Natural killer cell (primary cell): ENCODE data around the gene INO80B. TPM values are rescaled to one million over a fixed set of nuclear protein-coding genes. Genes with fewer than 3 reads are reported as not detected.

ENCODE experiments used
- ATAC-seq, 3 donors: fragments of 150-1000 bp in 2 of 3; fragments of 200-7000 bp in 1 of 3; cut with Tn5 transposase; 1 replicate in 1 of 3; 2 replicates in 2 of 3; pipeline ENCODE4 v1.10.0; 2021; ENCODE audit warnings: mild to moderate bottlenecking in 2 of 3, moderate library complexity in 2 of 3
- DNase-seq, 2 donors: peaks; one replicate each; pipeline versions ENCODE4 v3.0.0 to v3.0.0-alpha.2; 2013 to 2021; ENCODE audit warnings: mixed read lengths in 1 of 2
- H3K27ac ChIP-seq: one replicate; pipeline ENCODE4 v1.5.1; 2013; ENCODE audit warnings: mild to moderate bottlenecking, low read length
- H3K27me3 ChIP-seq: one replicate; pipeline ENCODE4 v1.6.1; 2013; ENCODE audit warnings: low read length; ENCODE audit not compliant: control insufficient read depth, insufficient read depth
- H3K36me3 ChIP-seq: one replicate; pipeline ENCODE4 v1.6.1; 2013; ENCODE audit warnings: low read length; ENCODE audit not compliant: control insufficient read depth, insufficient read depth
- H3K4me1 ChIP-seq: one replicate; pipeline ENCODE4 v1.6.1; 2013; ENCODE audit warnings: low read length; ENCODE audit not compliant: control insufficient read depth, insufficient read depth
- H3K4me3 ChIP-seq: one replicate; pipeline ENCODE4 v1.5.1; 2013; ENCODE audit warnings: low read length
- H3K9me3 ChIP-seq: one replicate; pipeline ENCODE4 v1.6.1; 2013; ENCODE audit warnings: low read length; ENCODE audit not compliant: control insufficient read depth, insufficient read depth
- H3K27ac Mint-ChIP-seq, 2 donors: one replicate each; pipeline ENCODE4 v1.8.0; 2022; ENCODE audit warnings: mild to moderate bottlenecking in 2 of 2, mixed read lengths in 2 of 2, moderate library complexity in 1 of 2
- H3K27me3 Mint-ChIP-seq, 2 donors: one replicate each; pipeline ENCODE4 v1.8.0; 2022; ENCODE audit warnings: low read depth in 2 of 2, mixed read lengths in 2 of 2
- H3K36me3 Mint-ChIP-seq: one replicate; pipeline ENCODE4 v1.8.0; 2022; ENCODE audit warnings: mixed read lengths
- H3K4me1 Mint-ChIP-seq, 2 donors: one replicate each; pipeline ENCODE4 v1.8.0; 2022; ENCODE audit warnings: mixed read lengths in 2 of 2
- H3K4me3 Mint-ChIP-seq: one replicate; pipeline ENCODE4 v1.8.0; 2022; ENCODE audit warnings: mild to moderate bottlenecking, moderate library complexity, mixed read lengths
- H3K9me3 Mint-ChIP-seq, 2 donors: one replicate each; pipeline ENCODE4 v1.8.0; 2022; ENCODE audit warnings: mixed read lengths in 2 of 2
- CTCF ChIP-seq: fragments of 200-600 bp; IDR thresholded peaks from one replicate; pipeline ENCODE4 v1.8.0; 2022; ENCODE audit warnings: antibody characterized with exemption
- WGBS: methylation state at CpG from one replicate; pipeline ENCODE4 v1.1.7; 2013; ENCODE audit warnings: missing lambda C conversion rate; ENCODE audit not compliant: insufficient coverage; 5-methylcytosine and 5-hydroxymethylcytosine counted together
- intact Hi-C: fragments of 100-400 bp; cut with micrococcal nuclease; formaldehyde crosslinking; loops from one replicate; pipeline ENCODE4 v1.14.2; 2022
- total RNA-seq, 4 donors: library from RNA; stranded (reverse); fragments of 120-200 nt in 1 of 4; gene quantifications; one replicate each; pipeline versions ENCODE4 v1.2.3 to v1.2.4, GENCODE V29; 2013 to 2022

The INO80B gene
- total RNA-seq, 3 donors from 2014 or later (not counting 1 experiment from before 2014, with no cell fraction given): 34.0 to 48.0 (median 37.7) TPM

- 1% methylated on average over 52 of the region's 56 CpGs for WGBS
- peak within 1 kb of the TSS; percentile 97 for H3K27ac ChIP-seq
- Mint-ChIP-seq H3K9me3 (no peaks in the 10 kb centered on the region), H3K36me3 (no peaks in the 10 kb centered on the region), H3K27me3 (peaks cover 19 to 28% of the 10 kb centered on the region in 2 donors), H3K4me1 (peaks cover 38 to 59% of the 10 kb centered on the region in 2 donors), H3K4me3 (peak within 1 kb of the TSS; percentile 100), H3K27ac (peak within 1 kb of the TSS; percentile 100)
- H3K9me3 ChIP-seq: no peaks in the 10 kb centered on the region
- intact Hi-C loops: loop anchor here (1.0 kb wide), 3 partner anchors 22 to 49 kb away; partner anchors contain the start of genes AUP1, HTRA2, TTC31 and WBP1
- TF ChIP-seq CTCF: no peak
- H3K4me3 ChIP-seq: peak within 1 kb of the TSS; percentile 86
- DNase-seq (peak; percentile 99), ATAC-seq (peak; percentile 88 to 97 (median 91))
- peaks cover 46% of the 10 kb centered on the region for H3K4me1 ChIP-seq
- H3K27me3 ChIP-seq: peaks cover 12% of the 10 kb centered on the region
- H3K36me3 ChIP-seq: peaks cover 7% of the 10 kb centered on the region
Observed at GRCh38 chr2:74507145-74507925, 52.4 kb downstream of the INO80B start, which contains the start of gene PCGF1. Gene PCGF1 (minus strand): TSS chr2:74507695. CDS start chr2:74507668, 27 bp downstream.

Other genes with a start within 250 kb of the INO80B start
- gene SLC4A5, start 111.7 kb upstream of the INO80B start, total RNA-seq: 1 to 10 TPM; 5.3 to 8.4 (median 8.0) TPM
- gene DCTN1, start 74.8 kb upstream of the INO80B start, total RNA-seq: 100 to 1,000 TPM; 103 to 116 (median 116) TPM
- 1 to 10 TPM; 1.7 to 3.2 (median 1.7) TPM for gene C2orf81, start 33.5 kb upstream of the INO80B start, total RNA-seq
- 10 to 100 TPM; 28.0 to 35.3 (median 28.0) TPM for gene WDR54, start 33.4 kb upstream of the INO80B start, total RNA-seq
- gene RTKN, start 13.2 kb upstream of the INO80B start, total RNA-seq: 10 to 100 TPM; 11.0 to 26.5 (median 15.1) TPM
- gene WBP1, start 3.4 kb downstream of the INO80B start, total RNA-seq: 10 to 100 TPM; 65.1 to 68.3 (median 65.4) TPM
- 10 to 100 TPM; 87.0 to 93.4 (median 91.5) TPM for gene MOGS, start 10.3 kb downstream of the INO80B start, total RNA-seq
- 10 to 100 TPM; 42.4 to 49.7 (median 42.4) TPM for gene MRPL53, start 17.6 kb downstream of the INO80B start, total RNA-seq
- gene CCDC142, start 27.9 kb downstream of the INO80B start, total RNA-seq: 10 to 100 TPM; 14.9 to 25.2 (median 15.6) TPM
- 10 to 100 TPM; 51.3 to 59.7 (median 53.1) TPM for gene TTC31, start 28.0 kb downstream of the INO80B start, total RNA-seq
- gene LBX2, start 44.5 kb downstream of the INO80B start, total RNA-seq: 1 to 10 TPM; 1.7 to 1.9 (median 1.8) TPM
- 10 to 100 TPM; 22.9 to 35.9 (median 33.2) TPM for gene PCGF1, start 52.6 kb downstream of the INO80B start, total RNA-seq
- gene TLX2, start 59.4 kb downstream of the INO80B start, total RNA-seq: under 1 TPM in 2 of 3 donors, not detected in 1; 0.23 to 0.45 TPM
- under 1 TPM in 2 of 3 donors, not detected in 1; 0.21 to 0.43 TPM for gene DQX1, start 71.1 kb downstream of the INO80B start, total RNA-seq
- gene AUP1, start 74.6 kb downstream of the INO80B start, total RNA-seq: 100 to 1,000 TPM; 234 to 242 (median 237) TPM
- gene HTRA2, start 74.8 kb downstream of the INO80B start, total RNA-seq: 10 to 100 TPM; 32.1 to 47.6 (median 45.2) TPM
- gene LOXL3, start 98.9 kb downstream of the INO80B start, total RNA-seq: 1 to 10 TPM in 1 of 3 donors, under 1 TPM in 2; 0.43 to 2.0 (median 0.93) TPM
- gene DOK1, start 99.6 kb downstream of the INO80B start, total RNA-seq: 10 to 100 TPM; 17.4 to 24.9 (median 23.9) TPM
- not detected for gene M1AP, start 193.2 kb downstream of the INO80B start, total RNA-seq
- 10 to 100 TPM in 2 of 3 donors, 1 to 10 TPM in 1; 7.3 to 18.0 (median 10.8) TPM for gene SEMA4F, start 199.2 kb downstream of the INO80B start, total RNA-seq